ENCODE results near the gene HOXB6. TPM values are rescaled to one million over a fixed set of nuclear protein-coding genes. Genes with fewer than 3 reads are reported as not detected.
A peak's percentile ranks its signal among the peaks of the same experiment; 100 is the strongest.

The HOXB6 gene
- total and polyA plus RNA-seq, 7 experiments from 2014 or later, result 0.34 TPM; not detected in 6

DNA sequence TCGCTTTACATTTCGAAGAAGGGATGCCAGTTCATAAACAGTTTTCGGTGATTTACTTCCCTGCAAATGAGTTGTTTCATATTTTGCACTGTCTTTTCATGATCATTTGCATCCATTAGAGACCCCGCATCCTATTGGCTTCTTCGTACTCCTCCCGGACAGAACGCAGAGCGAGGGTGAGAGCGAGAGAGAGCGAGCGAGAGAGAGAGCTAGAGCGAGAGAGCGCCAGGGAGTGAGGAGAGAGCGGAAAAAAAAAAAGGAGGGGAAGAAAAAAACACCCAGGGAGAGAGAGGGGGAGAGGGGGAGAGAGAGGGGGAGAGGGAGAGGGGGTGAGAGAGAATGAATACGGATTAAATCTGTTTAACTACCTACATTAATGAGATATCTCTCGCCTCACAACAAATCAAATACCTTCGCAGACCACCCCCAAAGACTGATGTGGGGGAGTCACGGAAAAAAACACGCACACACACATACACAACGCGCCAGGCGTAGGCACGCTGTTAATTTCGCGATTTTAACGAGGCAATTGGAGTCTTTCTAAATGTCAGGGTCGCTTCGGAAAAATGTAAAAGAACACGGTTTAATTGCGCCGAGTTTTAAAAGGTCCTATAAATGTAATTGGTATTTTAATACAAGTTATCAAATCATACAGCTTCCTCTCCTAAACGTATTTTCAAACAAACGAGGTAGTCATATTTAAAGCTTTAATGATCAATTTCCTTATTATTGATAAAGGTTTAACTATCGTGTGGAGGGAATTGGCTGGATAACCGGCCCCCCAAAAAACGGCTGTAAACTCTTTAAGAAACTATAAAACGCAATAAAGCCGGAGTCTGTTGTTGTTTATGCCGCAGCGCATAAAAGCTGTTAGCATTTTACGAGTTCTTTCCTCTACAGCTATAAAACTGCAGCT, 10.5 kb upstream of the HOXB6 start, which contains the start of gene HOXB8:
Gene HOXB8 (minus strand): TSS at position 246 of the 916 bp plus-strand sequence. CDS start 588 bp downstream, outside the sequence.
- POLR2A ChIA-PET, result interaction anchor here (0.8 to 0.9 kb wide), 3 partner anchors 8 to 91 kb away, joined by 3 to 5 read pairs (median 3); no protein-coding TSS in a partner anchor
- Mint-ChIP-seq H3K27me3 (peaks cover 81 to 91% (median 88%) of the 10 kb centered on the region in 5 donors), H3K4me3 (peak within 1 kb of the TSS; percentile 21 to 95 (median 71)), H3K36me3 (peaks cover 0 to 1% (median 0%) of the 10 kb centered on the region in 5 donors), H3K9me3 (peaks cover 0 to 4% (median 0%) of the 10 kb centered on the region in 11 donors), H3K27ac (peak within 1 kb of the TSS in 3 of 9 donors; percentile 21 to 83 (median 28)), H3K4me1 (peaks cover 48 to 77% (median 61%) of the 10 kb centered on the region in 7 donors)
- Histone ChIP-seq H3K4me3 (ENCODE audit: low read length) (no peak within 1 kb of the TSS), H3K36me3 (ENCODE audit: control insufficient read depth in 2 of 3, insufficient read depth in 3 of 3, low read length in 3 of 3) (no peaks in the 10 kb centered on the region), H3K27me3 (ENCODE audit: control insufficient read depth in 2 of 2, insufficient read depth in 2 of 2, low read length in 2 of 2) (peaks cover 35 to 66% of the 10 kb centered on the region in 2 donors), H3K4me1 (ENCODE audit: control insufficient read depth in 2 of 2, insufficient read depth in 2 of 2, low read length in 2 of 2) (peaks cover 34 to 49% of the 10 kb centered on the region in 2 donors), H3K9me3 (ENCODE audit: control insufficient read depth in 2 of 3, low read length in 3 of 3) (no peaks in the 10 kb centered on the region), H3K27ac (ENCODE audit: low read depth, low read length) (no peak within 1 kb of the TSS)
- CTCF ChIA-PET, result interaction anchor here (0.7 to 1.9 kb wide), 5 partner anchors 14 to 590 kb away, joined by 3 to 6 read pairs (median 5); partner anchors contain the start of gene HOXB5
- ATAC-seq, result no peak
- intact Hi-C loops (cut with micrococcal nuclease), result loop anchor here (5.0 to 10.0 kb wide), 4 partner anchors 533 to 1349 kb away; partner anchors contain the start of genes DLX4 (in 1 of the 2), PNPO (in 1 of the 2) and SCRN2 (in 1 of the 2)
- DNase-seq, result no peak

DNA sequence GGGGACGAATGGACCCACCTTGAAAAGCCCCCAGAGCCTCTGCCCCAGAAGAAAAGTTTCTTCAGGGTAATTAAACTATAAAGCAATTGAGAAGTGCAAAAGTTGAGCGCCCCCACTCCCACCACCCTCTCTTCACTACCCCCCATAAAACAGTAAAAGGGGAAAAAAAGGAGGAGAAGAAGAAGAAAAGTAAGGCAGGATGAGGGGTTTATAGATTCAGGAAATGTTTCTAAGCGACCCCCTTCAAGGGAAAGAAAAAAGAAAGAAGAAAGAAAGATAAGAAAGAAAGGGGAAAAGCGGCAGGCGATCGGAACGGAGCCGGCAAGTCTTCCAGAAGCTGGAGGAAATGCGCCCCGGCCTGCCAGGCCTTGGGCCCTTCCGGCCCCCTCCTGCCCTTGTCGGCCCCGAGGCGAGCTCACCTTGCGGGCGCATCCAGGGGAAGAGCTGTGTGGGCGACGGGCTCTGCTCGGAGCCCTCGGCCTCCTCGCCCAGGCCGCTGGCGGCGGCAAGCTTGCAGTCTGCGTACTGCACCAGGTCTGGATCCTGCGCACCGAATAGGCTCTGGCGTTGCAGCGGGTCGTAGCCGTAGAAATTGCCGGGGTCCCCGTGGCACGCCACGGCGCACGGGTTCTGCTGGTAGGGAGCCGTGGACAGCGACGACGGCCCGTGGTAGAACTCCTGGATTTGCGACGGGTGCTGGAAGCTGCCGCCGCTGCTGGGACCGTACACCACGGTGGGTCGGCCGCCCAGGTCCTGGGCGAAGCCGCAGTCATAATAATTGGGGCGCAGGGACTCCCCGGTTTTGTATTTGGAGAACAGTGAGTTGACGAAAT, 9.3 kb upstream of the HOXB6 start:
- no peaks in the 10 kb centered on the region for H3K36me3 ChIP-seq (ENCODE audit: control insufficient read depth in 2 of 3, insufficient read depth in 3 of 3, low read length in 3 of 3)
- POLR2A ChIA-PET, result interaction anchor here (0.8 to 1.0 kb wide), 3 partner anchors 10 to 160 kb away, joined by 3 to 5 read pairs (median 4); no protein-coding TSS in a partner anchor
- Mint-ChIP-seq H3K9me3 (peaks cover 0 to 4% (median 0%) of the 10 kb centered on the region in 11 donors), H3K36me3 (peaks cover 0 to 1% (median 0%) of the 10 kb centered on the region in 5 donors), H3K4me3 (peak overlapping the region; percentile 58 to 95 (median 76)), H3K27ac (peak overlapping the region in 1 of 9 donors; percentile 77), H3K4me1 (peaks cover 48 to 70% (median 61%) of the 10 kb centered on the region in 7 donors), H3K27me3 (peaks cover 75 to 89% (median 82%) of the 10 kb centered on the region in 5 donors)
- CTCF ChIA-PET, result interaction anchor here (0.9 to 1.6 kb wide), 2 partner anchors 18 to 355 kb away, joined by 3 to 4 read pairs; no protein-coding TSS in a partner anchor
- no peak overlapping the region for H3K4me3 ChIP-seq (ENCODE audit: low read length)
- H3K9me3 ChIP-seq (ENCODE audit: control insufficient read depth in 2 of 3, low read length in 3 of 3), result no peaks in the 10 kb centered on the region
- no peak overlapping the region for H3K27ac ChIP-seq (ENCODE audit: low read depth, low read length)
- ATAC-seq (no peak), DNase-seq (peak in 2 of 9 donors; percentile 27 to 31)
- peaks cover 35 to 68% of the 10 kb centered on the region in 2 donors for H3K27me3 ChIP-seq (ENCODE audit: control insufficient read depth in 2 of 2, insufficient read depth in 2 of 2, low read length in 2 of 2)
- peaks cover 34 to 53% of the 10 kb centered on the region in 2 donors for H3K4me1 ChIP-seq (ENCODE audit: control insufficient read depth in 2 of 2, insufficient read depth in 2 of 2, low read length in 2 of 2)
- intact Hi-C loops (cut with micrococcal nuclease), result loop anchor here (2.0 to 10.0 kb wide), 6 partner anchors 113 to 1351 kb away; partner anchors contain the start of genes DLX4 (in 1 of the 2), HOXB13 (in 1 of the 2), IGF2BP1 (in 1 of the 2) and PNPO (in 1 of the 2)

- POLR2A ChIA-PET, result interaction anchor here (1.0 kb wide), 1 partner anchor 20 kb away, joined by 3 read pairs; the partner anchor contains the start of gene HOXB5
- intact Hi-C loops (cut with micrococcal nuclease), result loop anchor here (2.0 to 10.0 kb wide), 6 partner anchors 114 to 1352 kb away; partner anchors contain the start of genes DLX4 (in 1 of the 2), HOXB13 (in 1 of the 2), IGF2BP1 (in 1 of the 2) and PNPO (in 1 of the 2)
- Mint-ChIP-seq H3K4me1 (peaks cover 39 to 60% (median 52%) of the 10 kb centered on the region in 7 donors), H3K4me3 (peak overlapping the region; percentile 73 to 95 (median 86)), H3K36me3 (peaks cover 0 to 1% (median 0%) of the 10 kb centered on the region in 5 donors), H3K27me3 (peaks cover 73 to 87% (median 80%) of the 10 kb centered on the region in 5 donors), H3K27ac (peak overlapping the region in 1 of 9 donors; percentile 82), H3K9me3 (peaks cover 0 to 1% (median 0%) of the 10 kb centered on the region in 11 donors)
- Histone ChIP-seq H3K27me3 (ENCODE audit: control insufficient read depth in 2 of 2, insufficient read depth in 2 of 2, low read length in 2 of 2) (peaks cover 34 to 61% of the 10 kb centered on the region in 2 donors), H3K9me3 (ENCODE audit: control insufficient read depth in 2 of 3, low read length in 3 of 3) (no peaks in the 10 kb centered on the region), H3K4me1 (ENCODE audit: control insufficient read depth in 2 of 2, insufficient read depth in 2 of 2, low read length in 2 of 2) (peaks cover 30 to 45% of the 10 kb centered on the region in 2 donors), H3K4me3 (ENCODE audit: low read length) (peak overlapping the region; percentile 32), H3K36me3 (ENCODE audit: control insufficient read depth in 2 of 3, insufficient read depth in 3 of 3, low read length in 3 of 3) (no peaks in the 10 kb centered on the region), H3K27ac (ENCODE audit: low read depth, low read length) (no peak overlapping the region)
- DNase-seq (peak in 4 of 9 donors; percentile 39 to 57 (median 42)), ATAC-seq (peak; percentile 80)
- CTCF ChIA-PET, result interaction anchor here (0.7 to 1.2 kb wide), 5 partner anchors 9 to 375 kb away, joined by 3 to 5 read pairs (median 3); partner anchors contain the start of gene HOXB5
Observed at GRCh38 chr17:48612854-48613691, 8.3 kb upstream of the HOXB6 start.

- Histone ChIP-seq H3K9me3 (ENCODE audit: control insufficient read depth in 2 of 3, low read length in 3 of 3) (no peaks in the 10 kb centered on the region), H3K4me3 (ENCODE audit: low read length) (peak overlapping the region; percentile 32), H3K4me1 (ENCODE audit: control insufficient read depth in 2 of 2, insufficient read depth in 2 of 2, low read length in 2 of 2) (peaks cover 28 to 42% of the 10 kb centered on the region in 2 donors), H3K27me3 (ENCODE audit: control insufficient read depth in 2 of 2, insufficient read depth in 2 of 2, low read length in 2 of 2) (peaks cover 28 to 59% of the 10 kb centered on the region in 2 donors), H3K36me3 (ENCODE audit: control insufficient read depth in 2 of 3, insufficient read depth in 3 of 3, low read length in 3 of 3) (no peaks in the 10 kb centered on the region), H3K27ac (ENCODE audit: low read depth, low read length) (no peak overlapping the region)
- peaks cover 0 to 1% (median 0%) of the 10 kb centered on the region in 5 donors for H3K36me3 Mint-ChIP-seq
- DNase-seq (no peak), ATAC-seq (peak; percentile 24)
- peak overlapping the region; percentile 58 to 95 (median 77) for H3K4me3 Mint-ChIP-seq
- intact Hi-C loops (cut with micrococcal nuclease), result loop anchor here (2.0 to 10.0 kb wide), 6 partner anchors 115 to 1352 kb away; partner anchors contain the start of genes DLX4 (in 1 of the 2), HOXB13 (in 1 of the 2), IGF2BP1 (in 1 of the 2) and PNPO (in 1 of the 2)
- H3K27me3 Mint-ChIP-seq, result peaks cover 75 to 87% (median 81%) of the 10 kb centered on the region in 5 donors
- POLR2A ChIA-PET, result interaction anchor here (1.0 kb wide), 1 partner anchor 19 kb away, joined by 3 read pairs; the partner anchor contains the start of gene HOXB5
- CTCF ChIA-PET, result interaction anchor here (0.9 to 1.2 kb wide), 3 partner anchors 9 to 19 kb away, joined by 3 to 5 read pairs (median 4); partner anchors contain the start of gene HOXB5
- peaks cover 0 to 1% (median 0%) of the 10 kb centered on the region in 11 donors for H3K9me3 Mint-ChIP-seq
- H3K27ac Mint-ChIP-seq, result peak overlapping the region in 2 of 9 donors; percentile 73 to 82
- H3K4me1 Mint-ChIP-seq, result peaks cover 38 to 58% (median 49%) of the 10 kb centered on the region in 7 donors
Observed at GRCh38 chr17:48612456-48612853, 7.7 kb upstream of the HOXB6 start.
